Prostate gland (tissue), 2 donors: ENCODE measurements around the gene LINC00305. TPM values are rescaled to one million over a fixed set of nuclear protein-coding genes. Genes with fewer than 3 reads are reported as not detected.

ENCODE experiments used
- DNase-seq: peaks from one replicate; pipeline ENCODE4 v3.0.0-alpha.2; 2019; ENCODE audit warnings: low spot score
- H3K27ac ChIP-seq, 2 donors: fragments of 200-600 bp; sonication (generic); 2 replicates each; pipeline ENCODE4 v1.5.1; 2017 to 2019
- H3K27me3 ChIP-seq: fragments of 200-600 bp; sonication (generic); replicated peaks from 2 replicates; pipeline ENCODE4 v1.5.1; 2019; ENCODE audit not compliant: insufficient read depth
- H3K36me3 ChIP-seq, 2 donors: fragments of 200-600 bp; sonication (generic); 1 replicate in 1 of 2; 2 replicates in 1 of 2; pipeline versions ENCODE4 v1.5.1 to v1.8.1; 2017 to 2019
- H3K4me1 ChIP-seq: fragments of 200-600 bp; sonication (generic); replicated peaks from 2 replicates; pipeline ENCODE4 v1.5.1; 2019
- H3K4me3 ChIP-seq, 2 donors: fragments of 200-600 bp; sonication (generic); 2 replicates each; pipeline ENCODE4 v1.5.1; 2017 to 2019
- H3K9me3 ChIP-seq: fragments of 200-600 bp; sonication (generic); 2 replicates; pipeline ENCODE4 v1.5.1; 2017
- POLR2A ChIP-seq: fragments of 450-650 bp; IDR thresholded peaks from one replicate; pipeline ENCODE4 v1.6.1; 2016; ENCODE audit warnings: antibody characterized with exemption, mild to moderate bottlenecking
- POLR2AphosphoS5 ChIP-seq: sonication (generic); formaldehyde crosslinking; IDR thresholded peaks from one replicate; pipeline ENCODE4 v1.6.1; 2017; ENCODE audit warnings: antibody characterized with exemption
- WGBS: methylation state at CpG from one replicate; pipeline ENCODE4 v1.1.5; 2018; 5-methylcytosine and 5-hydroxymethylcytosine counted together
- intact Hi-C: fragments of 100-400 bp; cut with DNase I; formaldehyde crosslinking; loops from one replicate; pipeline ENCODE4 v1.14.2; 2022
- total RNA-seq, 2 donors: library from RNA; depleted of rRNA; stranded (reverse); fragments of >200 nt; gene quantifications; one replicate each; pipeline ENCODE4 v1.1.0, GENCODE V29; 2016
- TF ChIP-seq, protein P1 (sequence below), 4 experiments: fragments of 200-600 bp in 2 of 4; fragments of 450-650 bp in 2 of 4; sonication (generic) in 2 of 4; IDR thresholded peaks; 1 replicate in 3 of 4; 2 replicates in 1 of 4; pipeline ENCODE4 v1.5.1; 2016 to 2019; ENCODE audit warnings: antibody characterized with exemption in 4 of 4, mild to moderate bottlenecking in 2 of 4, moderate library complexity in 2 of 4

The LINC00305 gene
- total RNA-seq, 2 donors from 2014 or later: not detected

DNA sequence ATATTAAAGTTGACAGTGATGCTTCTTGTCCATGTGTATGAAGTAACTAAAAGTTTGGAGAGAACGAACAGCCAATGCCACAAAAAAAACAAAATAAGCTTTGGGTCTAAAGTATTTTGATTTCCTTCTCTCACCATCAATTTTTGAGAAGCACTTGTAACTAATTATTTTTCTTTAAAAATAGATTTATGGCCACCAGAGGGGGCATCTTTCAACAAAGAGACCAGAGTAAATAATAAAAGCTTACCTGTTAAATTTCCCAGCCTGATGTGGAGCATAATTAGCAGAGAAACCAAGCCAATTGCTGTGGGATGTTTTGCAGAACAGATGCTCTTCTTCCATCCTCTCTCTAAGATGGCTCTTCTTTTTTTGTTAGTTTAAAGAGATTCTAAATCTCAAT lies 29.0 kb downstream of the LINC00305 start:
- H3K27ac ChIP-seq: no peak overlapping the region
- DNase-seq: no peak
- TF ChIP-seq POLR2A: no peak
- TF ChIP-seq, protein P1, sequence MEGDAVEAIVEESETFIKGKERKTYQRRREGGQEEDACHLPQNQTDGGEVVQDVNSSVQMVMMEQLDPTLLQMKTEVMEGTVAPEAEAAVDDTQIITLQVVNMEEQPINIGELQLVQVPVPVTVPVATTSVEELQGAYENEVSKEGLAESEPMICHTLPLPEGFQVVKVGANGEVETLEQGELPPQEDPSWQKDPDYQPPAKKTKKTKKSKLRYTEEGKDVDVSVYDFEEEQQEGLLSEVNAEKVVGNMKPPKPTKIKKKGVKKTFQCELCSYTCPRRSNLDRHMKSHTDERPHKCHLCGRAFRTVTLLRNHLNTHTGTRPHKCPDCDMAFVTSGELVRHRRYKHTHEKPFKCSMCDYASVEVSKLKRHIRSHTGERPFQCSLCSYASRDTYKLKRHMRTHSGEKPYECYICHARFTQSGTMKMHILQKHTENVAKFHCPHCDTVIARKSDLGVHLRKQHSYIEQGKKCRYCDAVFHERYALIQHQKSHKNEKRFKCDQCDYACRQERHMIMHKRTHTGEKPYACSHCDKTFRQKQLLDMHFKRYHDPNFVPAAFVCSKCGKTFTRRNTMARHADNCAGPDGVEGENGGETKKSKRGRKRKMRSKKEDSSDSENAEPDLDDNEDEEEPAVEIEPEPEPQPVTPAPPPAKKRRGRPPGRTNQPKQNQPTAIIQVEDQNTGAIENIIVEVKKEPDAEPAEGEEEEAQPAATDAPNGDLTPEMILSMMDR (IDR thresholded peaks at IDR 0.05): no peak
- TF ChIP-seq POLR2AphosphoS5: no peak
- intact Hi-C loops: no loop called here
- H3K9me3 ChIP-seq: no peaks in the 10 kb centered on the region
- H3K27me3 ChIP-seq: no peaks in the 10 kb centered on the region
- no peaks in the 10 kb centered on the region for H3K4me1 ChIP-seq
- H3K4me3 ChIP-seq: no peak overlapping the region
- 82% methylated on average over 1 of the region's 1 CpG for WGBS
- no peaks in the 10 kb centered on the region for H3K36me3 ChIP-seq

DNA sequence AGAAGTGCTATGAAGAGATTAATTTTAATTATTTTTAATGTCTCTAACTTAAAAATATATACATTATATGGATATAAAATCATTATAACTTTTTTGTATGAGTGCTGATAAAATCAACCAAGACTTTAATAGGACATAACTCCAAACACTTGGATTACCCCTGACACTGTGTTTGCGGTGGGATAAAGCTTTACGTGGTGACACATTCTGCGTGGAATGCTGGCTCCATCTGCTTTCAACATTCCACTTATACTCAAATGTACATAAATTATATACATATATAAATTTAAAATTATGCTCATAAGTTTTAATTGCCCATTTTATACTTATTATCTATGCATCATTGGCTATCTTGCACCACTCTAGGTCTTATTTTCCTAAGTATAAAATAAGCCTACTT lies 30.5 kb downstream of the LINC00305 start:
- DNase-seq: no peak

DNA sequence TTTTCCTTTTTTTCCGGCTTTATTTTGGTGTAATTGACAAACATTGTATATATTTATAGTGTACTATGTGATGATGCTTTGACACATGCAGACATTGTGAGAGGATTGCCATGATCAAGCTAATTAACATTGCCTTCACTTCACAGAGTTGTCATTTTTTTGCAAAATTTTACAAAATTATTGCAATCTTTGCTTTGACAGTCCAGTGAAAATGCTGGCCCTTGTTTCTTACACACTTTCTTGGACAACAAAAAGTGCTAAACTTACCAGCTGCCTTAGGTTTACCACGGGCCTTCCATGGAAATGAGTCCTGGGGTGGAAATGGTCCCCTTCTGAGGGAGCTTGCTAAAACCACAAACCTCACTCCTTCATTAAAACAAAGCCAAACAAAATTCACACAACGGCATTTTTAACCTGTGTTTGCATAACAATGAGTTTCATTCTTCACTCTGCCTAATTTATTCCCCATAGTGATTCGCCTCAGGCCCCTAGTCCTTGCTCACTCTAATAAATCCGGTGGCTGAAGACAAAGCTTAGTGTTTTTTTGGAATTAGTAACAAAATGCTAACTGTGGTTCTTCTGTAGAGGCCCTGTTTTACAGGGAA lies 32.2 kb downstream of the LINC00305 start:
- no peaks in the 10 kb centered on the region for H3K36me3 ChIP-seq
- no peak for DNase-seq
- H3K9me3 ChIP-seq: no peaks in the 10 kb centered on the region
- intact Hi-C loops: no loop called here
- no peaks in the 10 kb centered on the region for H3K27me3 ChIP-seq
- 57% methylated on average over 5 of the region's 5 CpGs for WGBS
- H3K27ac ChIP-seq: no peak overlapping the region
- no peak overlapping the region for H3K4me3 ChIP-seq
- TF ChIP-seq POLR2A: no peak
- H3K4me1 ChIP-seq: no peaks in the 10 kb centered on the region

More for the DNA sequence above, 30.5 kb downstream of the LINC00305 start:
- Histone ChIP-seq H3K27me3 (no peaks in the 10 kb centered on the region), H3K4me1 (no peaks in the 10 kb centered on the region), H3K36me3 (no peaks in the 10 kb centered on the region), H3K9me3 (no peaks in the 10 kb centered on the region), H3K4me3 (no peak overlapping the region), H3K27ac (no peak overlapping the region)
- TF ChIP-seq, protein P1 (IDR thresholded peaks at IDR 0.05): no peak
- TF ChIP-seq POLR2AphosphoS5: no peak
- no peak for TF ChIP-seq POLR2A
- WGBS: 58% methylated on average over 3 of the region's 3 CpGs
- intact Hi-C loops: no loop called here

DNA sequence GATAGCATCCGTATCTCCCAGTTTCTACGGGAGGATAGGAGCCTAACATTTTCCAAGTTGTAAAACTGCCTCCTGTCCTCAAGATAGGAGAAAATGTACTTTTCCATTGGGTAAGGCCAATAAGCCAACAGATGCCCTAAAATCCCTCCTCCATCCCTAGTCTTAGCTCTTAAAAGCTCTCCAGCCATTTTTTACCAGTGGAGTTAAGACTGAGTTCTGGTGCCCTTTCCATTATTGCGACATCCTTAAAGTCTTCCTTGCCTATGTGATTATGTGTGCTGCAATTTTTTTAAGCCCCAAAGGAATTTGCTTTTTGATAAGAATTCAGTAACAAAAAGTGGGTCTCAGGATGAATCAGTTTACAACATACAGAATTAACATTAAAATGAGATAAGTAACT lies 33.0 kb downstream of the LINC00305 start:
- TF ChIP-seq POLR2A: no peak
- TF ChIP-seq, protein P1 (IDR thresholded peaks at IDR 0.05): no peak
- TF ChIP-seq POLR2AphosphoS5: no peak
- Histone ChIP-seq H3K4me3 (no peak overlapping the region), H3K9me3 (no peaks in the 10 kb centered on the region), H3K27me3 (no peaks in the 10 kb centered on the region), H3K36me3 (no peaks in the 10 kb centered on the region), H3K4me1 (no peaks in the 10 kb centered on the region), H3K27ac (no peak overlapping the region)
- no peak for DNase-seq
- 73% methylated on average over 3 of the region's 3 CpGs for WGBS
- intact Hi-C loops: no loop called here

DNA sequence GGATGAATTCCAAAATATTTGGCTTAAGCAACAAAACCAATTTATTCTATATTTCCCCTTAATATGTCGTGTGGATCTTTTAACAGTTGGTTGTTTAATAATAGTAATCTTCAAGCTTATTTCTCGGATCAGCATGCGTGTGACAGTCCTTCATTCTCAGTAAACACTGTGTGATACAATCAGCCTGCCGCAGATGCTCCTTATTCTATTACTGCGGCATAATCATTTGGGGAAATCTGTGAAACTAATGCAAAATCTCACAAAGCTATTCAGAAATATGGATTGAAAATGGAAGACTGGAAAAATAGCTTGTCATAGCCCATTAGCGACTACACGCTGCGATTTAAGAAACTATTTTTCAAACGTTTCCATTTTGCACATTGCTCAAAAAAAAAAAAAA lies 36.9 kb downstream of the LINC00305 start:
- Histone ChIP-seq H3K36me3 (no peaks in the 10 kb centered on the region), H3K27ac (no peak overlapping the region), H3K4me1 (no peaks in the 10 kb centered on the region), H3K4me3 (no peak overlapping the region), H3K9me3 (no peaks in the 10 kb centered on the region), H3K27me3 (no peaks in the 10 kb centered on the region)
- WGBS: 86% methylated on average over 9 of the region's 9 CpGs
- TF ChIP-seq POLR2AphosphoS5 (no peak), POLR2A (no peak)
- TF ChIP-seq, protein P1 (IDR thresholded peaks at IDR 0.05): no peak
- intact Hi-C loops: no loop called here
- no peak for DNase-seq
